Activated T-cell treated with anti-CD3 and anti-CD28 coated beads for 24 hours (primary cell): ENCODE data around the gene GBP3.
"Not testable (repeated sequence)": the region's sequence is repeated elsewhere in the genome, so short reads cannot be mapped to it uniquely, and the experiment has no call there.

ENCODE experiments used
- DNase-seq: peaks from one replicate; pipeline ENCODE4 v3.0.0-alpha.2; 2020; ENCODE audit warnings: low read depth

The GBP3 gene

GRCh38 chr1:89040315-89040626, 17.6 kb upstream of the GBP3 start:
- no peak for DNase-seq

GRCh38 chr1:89037186-89037585, 14.5 kb upstream of the GBP3 start:
- DNase-seq: no peak

- DNase-seq: no peak
These were observed 12.4 kb upstream of the GBP3 start for GRCh38 chr1:89035080-89035479.

- DNase-seq: not testable (repeated sequence)
These were observed 11.3 kb upstream of the GBP3 start for GRCh38 chr1:89034004-89034403.

GRCh38 chr1:89029051-89029450, 6.4 kb upstream of the GBP3 start:
- not testable (repeated sequence) for DNase-seq

GRCh38 chr1:89025928-89026327, 3.3 kb upstream of the GBP3 start:
- DNase-seq: no peak

- no peak for DNase-seq
These were observed 360 bp upstream of the GBP3 start for GRCh38 chr1:89023026-89023425.

GRCh38 chr1:89018318-89018717, 4.3 kb downstream of the GBP3 start:
- DNase-seq: not testable (repeated sequence)

- no peak for DNase-seq
These were observed 14.2 kb downstream of the GBP3 start for GRCh38 chr1:89008511-89008910.

GRCh38 chr1:89005286-89006151, 17.1 kb downstream of the GBP3 start:
- no peak for DNase-seq

- DNase-seq: not testable (repeated sequence)
These were observed 20.5 kb downstream of the GBP3 start for GRCh38 chr1:89002176-89002575.

GRCh38 chr1:89001510-89001909, 21.2 kb downstream of the GBP3 start:
- no peak for DNase-seq

GRCh38 chr1:88998716-88999115, 23.9 kb downstream of the GBP3 start:
- DNase-seq: no peak

GRCh38 chr1:88990426-88990825, 32.2 kb downstream of the GBP3 start:
- DNase-seq: no peak

- no peak for DNase-seq
These were observed 37.0 kb downstream of the GBP3 start for GRCh38 chr1:88985692-88986091.

GRCh38 chr1:88985032-88985431, 37.6 kb downstream of the GBP3 start:
- DNase-seq: no peak

GRCh38 chr1:88984569-88984968, 38.1 kb downstream of the GBP3 start:
- DNase-seq: no peak

GRCh38 chr1:88983791-88984559, 38.7 kb downstream of the GBP3 start:
- DNase-seq: no peak

GRCh38 chr1:88982055-88982454, 40.6 kb downstream of the GBP3 start:
- no peak for DNase-seq

GRCh38 chr1:88981506-88981905, 41.2 kb downstream of the GBP3 start:
- DNase-seq: not testable (repeated sequence)

GRCh38 chr1:88980870-88981269, 41.8 kb downstream of the GBP3 start:
- DNase-seq: no peak

- DNase-seq: no peak
These were observed 42.9 kb downstream of the GBP3 start for GRCh38 chr1:88979749-88980116.

GRCh38 chr1:88979054-88979748, 43.5 kb downstream of the GBP3 start:
- DNase-seq: no peak
